LNCAP (cell line): ENCODE data around the gene CALML3.

Experiments used
- TF ChIP-seq, protein P1 (sequence below): fragments of 450-650 bp; IDR thresholded peaks from 2 replicates; pipeline ENCODE4 v1.5.1; 2017; ENCODE audit warnings: mild to moderate bottlenecking

The CALML3 gene

DNA sequence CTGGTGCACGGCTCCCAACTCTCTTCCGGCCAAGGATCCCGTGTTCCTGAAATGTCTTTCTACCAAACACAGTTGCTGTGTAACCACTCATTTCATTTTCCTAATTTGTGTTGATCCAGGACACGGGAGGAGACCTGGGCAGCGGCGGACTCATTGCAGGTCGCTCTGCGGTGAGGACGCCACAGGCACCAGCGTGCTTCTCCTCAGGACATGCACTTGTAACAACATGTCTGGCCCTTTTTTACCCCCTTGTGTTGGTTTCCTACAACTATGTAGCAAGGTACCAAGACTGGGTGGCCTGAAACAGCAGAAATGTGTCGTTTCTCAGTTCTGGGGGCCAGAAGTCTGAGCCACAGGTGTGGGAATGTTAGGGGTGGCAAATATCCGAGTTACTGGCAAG lies 43.6 kb upstream of the CALML3 start:
- TF ChIP-seq, protein P1, sequence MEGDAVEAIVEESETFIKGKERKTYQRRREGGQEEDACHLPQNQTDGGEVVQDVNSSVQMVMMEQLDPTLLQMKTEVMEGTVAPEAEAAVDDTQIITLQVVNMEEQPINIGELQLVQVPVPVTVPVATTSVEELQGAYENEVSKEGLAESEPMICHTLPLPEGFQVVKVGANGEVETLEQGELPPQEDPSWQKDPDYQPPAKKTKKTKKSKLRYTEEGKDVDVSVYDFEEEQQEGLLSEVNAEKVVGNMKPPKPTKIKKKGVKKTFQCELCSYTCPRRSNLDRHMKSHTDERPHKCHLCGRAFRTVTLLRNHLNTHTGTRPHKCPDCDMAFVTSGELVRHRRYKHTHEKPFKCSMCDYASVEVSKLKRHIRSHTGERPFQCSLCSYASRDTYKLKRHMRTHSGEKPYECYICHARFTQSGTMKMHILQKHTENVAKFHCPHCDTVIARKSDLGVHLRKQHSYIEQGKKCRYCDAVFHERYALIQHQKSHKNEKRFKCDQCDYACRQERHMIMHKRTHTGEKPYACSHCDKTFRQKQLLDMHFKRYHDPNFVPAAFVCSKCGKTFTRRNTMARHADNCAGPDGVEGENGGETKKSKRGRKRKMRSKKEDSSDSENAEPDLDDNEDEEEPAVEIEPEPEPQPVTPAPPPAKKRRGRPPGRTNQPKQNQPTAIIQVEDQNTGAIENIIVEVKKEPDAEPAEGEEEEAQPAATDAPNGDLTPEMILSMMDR: no peak

DNA sequence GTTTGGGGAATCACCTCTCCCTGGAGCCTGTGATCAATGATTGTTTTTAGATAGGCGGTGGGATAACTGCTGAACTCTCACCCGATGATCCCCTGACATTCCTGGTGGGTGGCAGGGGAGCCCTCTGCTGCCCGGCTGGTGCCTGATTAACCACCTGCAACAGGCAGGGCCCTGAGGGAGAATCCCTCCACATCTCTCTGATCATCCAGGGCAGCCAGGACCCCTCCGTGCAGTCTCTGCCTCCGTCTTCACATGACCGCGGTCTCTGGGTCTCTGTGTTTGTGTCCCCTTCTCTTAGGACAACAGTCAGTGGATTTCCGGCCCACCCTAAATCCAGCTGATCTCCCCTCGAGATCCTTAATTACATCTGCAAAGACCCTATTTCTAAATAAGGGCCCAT lies 42.7 kb upstream of the CALML3 start:
- TF ChIP-seq, protein P1: no peak

DNA sequence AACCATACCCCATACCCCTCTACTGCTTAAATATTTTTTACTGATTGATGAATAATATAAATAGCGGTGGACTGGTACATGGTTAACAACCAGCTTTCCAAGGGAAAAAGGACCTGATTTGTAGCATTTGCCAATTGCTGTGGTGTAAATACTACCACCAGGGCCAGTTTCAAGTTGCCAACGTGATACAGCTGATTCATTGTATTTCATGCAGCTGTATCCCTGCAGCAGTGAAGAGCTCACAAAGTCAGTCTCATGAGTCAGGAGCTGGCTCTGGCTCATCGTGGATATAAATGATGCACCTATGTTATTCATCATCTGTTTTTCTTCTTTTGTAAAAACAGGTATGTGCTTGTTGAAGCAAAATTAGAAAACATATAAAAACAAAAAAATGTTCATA lies 40.6 kb upstream of the CALML3 start:
- TF ChIP-seq, protein P1: no peak

DNA sequence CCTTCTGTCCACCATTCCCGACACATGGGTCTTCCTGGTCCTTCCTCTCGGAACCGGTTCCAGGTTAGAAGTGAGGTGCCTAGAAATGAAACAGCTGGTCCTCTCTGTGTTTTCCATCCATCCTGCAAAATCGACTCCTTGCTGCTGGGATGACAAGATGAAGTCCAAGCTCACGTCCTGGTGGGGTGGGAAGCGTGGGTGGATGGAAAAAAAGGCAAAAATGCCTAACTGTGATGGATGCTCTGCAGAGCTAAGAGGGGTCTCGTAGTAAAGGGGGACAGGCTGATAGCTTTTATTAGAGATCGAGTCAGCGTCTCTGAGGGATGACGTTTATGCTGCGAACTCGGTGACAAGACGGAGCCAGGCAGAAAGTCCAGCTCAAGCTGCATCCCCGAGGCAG lies 39.5 kb upstream of the CALML3 start:
- TF ChIP-seq, protein P1: no peak

DNA sequence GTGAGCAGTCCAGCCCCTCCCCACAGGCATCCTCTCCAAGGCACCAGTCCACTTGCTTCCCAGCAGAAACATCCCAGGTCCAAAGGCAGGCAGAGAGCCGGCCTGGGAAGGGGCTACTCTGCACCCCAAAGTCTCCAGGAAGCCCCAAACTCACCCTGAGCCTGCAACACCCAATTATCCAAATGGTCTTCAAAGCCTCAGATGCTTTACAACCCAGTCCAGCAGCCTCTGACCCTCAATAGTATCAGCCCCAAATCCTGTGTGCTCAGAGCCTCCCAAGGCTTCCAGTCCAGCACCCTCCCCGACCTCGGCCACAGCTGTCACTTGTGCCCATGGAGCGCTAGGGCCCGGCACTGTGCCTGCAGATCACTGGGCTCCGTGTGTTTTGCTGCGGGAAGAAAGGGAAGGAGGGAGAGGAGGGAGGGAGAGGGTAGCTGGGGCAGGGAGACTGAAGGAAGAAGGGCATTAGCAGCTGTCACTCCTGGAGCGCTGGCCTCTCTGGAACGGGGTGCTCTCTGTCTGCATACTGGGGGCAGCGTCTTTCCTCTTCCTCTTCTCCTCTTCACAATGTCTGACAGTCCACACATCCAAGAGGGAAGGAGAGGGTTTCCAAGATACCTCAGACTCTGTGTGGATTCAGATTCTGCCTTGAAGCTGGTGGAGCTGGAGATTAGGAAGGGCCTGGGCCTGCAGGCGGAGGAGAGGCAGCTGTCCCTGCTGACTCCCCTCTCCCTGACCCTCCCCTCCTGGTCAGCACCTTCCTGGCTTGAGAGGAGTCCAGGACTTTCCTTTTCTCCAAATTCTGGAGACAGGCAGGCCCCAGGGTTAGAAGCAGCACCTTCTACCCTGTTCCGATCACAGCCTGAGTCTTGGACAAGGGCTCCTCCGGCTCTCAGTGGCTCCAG lies 38.6 kb upstream of the CALML3 start:
- TF ChIP-seq, protein P1: no peak

DNA sequence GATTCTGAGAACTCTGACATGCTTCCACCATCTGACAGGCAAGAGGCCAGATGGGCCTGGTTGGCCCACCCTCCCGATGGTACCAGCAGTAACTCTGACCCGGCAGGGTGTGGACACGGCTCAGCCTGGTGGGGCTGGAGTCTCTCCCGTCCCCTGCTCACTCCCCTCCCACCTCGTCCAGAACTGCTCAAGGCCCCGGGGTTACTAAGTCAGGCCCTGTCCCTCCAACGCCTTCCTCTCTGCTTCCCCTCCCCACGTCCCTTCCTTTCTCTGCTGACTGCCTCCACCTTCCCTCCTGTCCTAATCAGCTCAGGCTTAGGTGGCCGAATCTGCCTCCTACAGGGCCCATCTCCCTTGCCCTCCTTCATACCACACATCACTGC lies 37.9 kb upstream of the CALML3 start:
- TF ChIP-seq, protein P1: no peak

DNA sequence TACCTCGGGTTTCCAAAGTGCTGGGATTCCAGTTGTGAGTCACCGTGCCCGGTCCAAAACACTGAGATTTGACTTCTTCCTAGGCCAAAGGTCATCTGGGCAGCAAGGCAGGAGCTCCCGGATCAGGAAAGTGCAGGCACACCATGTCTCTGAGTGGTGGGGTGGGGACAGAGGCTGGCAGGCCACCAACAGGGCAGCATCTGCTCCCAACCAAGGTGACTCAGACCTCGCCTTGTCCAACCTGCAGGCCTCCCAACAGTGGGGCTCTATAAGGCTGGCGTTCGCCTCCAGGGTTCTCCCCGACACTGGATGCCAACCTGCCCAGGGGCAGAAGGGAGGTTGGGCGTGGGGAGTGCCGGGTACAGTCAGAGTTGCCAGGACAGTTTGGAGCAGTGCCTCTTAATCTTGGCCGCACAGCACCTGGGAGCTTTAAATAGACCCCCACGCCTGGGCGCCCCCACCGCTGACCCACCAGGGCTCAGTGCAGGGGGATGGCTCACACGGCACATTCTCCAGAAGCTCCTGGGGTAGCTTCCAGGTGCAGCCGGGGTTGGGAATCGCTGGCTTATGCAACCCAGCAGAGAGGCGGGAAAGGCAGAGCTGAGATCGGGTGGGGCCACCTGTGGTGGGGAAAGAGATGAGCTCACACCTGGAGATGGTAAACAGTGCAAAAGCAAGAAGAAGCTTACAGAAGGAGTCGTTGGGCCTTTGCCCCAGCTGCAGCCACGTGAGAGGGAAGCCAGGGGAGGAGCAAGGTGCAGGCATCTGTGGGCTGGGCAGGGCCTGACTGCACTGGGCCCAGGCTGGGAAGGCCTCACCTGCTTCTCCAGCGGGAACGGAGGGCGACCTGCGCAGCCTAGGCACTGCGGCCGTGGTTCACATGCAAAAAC lies 36.2 kb upstream of the CALML3 start:
- TF ChIP-seq, protein P1: no peak
